HG03097 (cell line): ENCODE data around the gene TRAF2.

Experiments used
- ATAC-seq: cut with Tn5 transposase; IDR thresholded peaks from one replicate; pipeline ENCODE4 v1.9.1; 2021; ENCODE audit not compliant: unreplicated experiment, low FRiP score

TRAF2 gene

GRCh38 chr9:136946228-136947027, 60.1 kb downstream of the TRAF2 start:
- no peak for ATAC-seq

- ATAC-seq: no peak
Measured at GRCh38 chr9:136947028-136947891, 60.9 kb downstream of the TRAF2 start.

GRCh38 chr9:136947955-136948510, 61.7 kb downstream of the TRAF2 start:
- ATAC-seq: no peak

GRCh38 chr9:136949239-136949816, 63.0 kb downstream of the TRAF2 start:
- ATAC-seq: no peak

- ATAC-seq: peak; percentile 74
Measured at GRCh38 chr9:136949817-136950655, 63.7 kb downstream of the TRAF2 start.

GRCh38 chr9:136950656-136951276, 64.5 kb downstream of the TRAF2 start:
- ATAC-seq: no peak

GRCh38 chr9:136951541-136952320, 65.4 kb downstream of the TRAF2 start, which contains the start of gene LCN12:
TSS of gene LCN12 (plus strand) at chr9:136952273. CDS start at chr9:136952328, 55 bp downstream.
- no peak for ATAC-seq

- no peak for ATAC-seq
Measured at GRCh38 chr9:136952321-136952850, 66.1 kb downstream of the TRAF2 start.

- ATAC-seq: no peak
Measured at GRCh38 chr9:136952876-136953770, 66.8 kb downstream of the TRAF2 start.

- ATAC-seq: no peak
Measured at GRCh38 chr9:136953771-136954269, 67.5 kb downstream of the TRAF2 start.

GRCh38 chr9:136954270-136955083, 68.2 kb downstream of the TRAF2 start:
- no peak for ATAC-seq

GRCh38 chr9:136955202-136955942, 69.1 kb downstream of the TRAF2 start:
- ATAC-seq: no peak

- no peak for ATAC-seq
Measured at GRCh38 chr9:136955943-136956335, 69.6 kb downstream of the TRAF2 start.

- ATAC-seq: no peak
Measured at GRCh38 chr9:136956604-136957003, 70.3 kb downstream of the TRAF2 start.

GRCh38 chr9:136957461-136957860, 71.1 kb downstream of the TRAF2 start:
- ATAC-seq: no peak

GRCh38 chr9:136957901-136958300, 71.6 kb downstream of the TRAF2 start:
- ATAC-seq: no peak
